ENCODE results near the gene ZNF446. TPM values are rescaled to one million over a fixed set of nuclear protein-coding genes. Genes with fewer than 3 reads are reported as not detected.

ZNF446 gene
- total and polyA plus RNA-seq, 2 donors (not counting 1 experiment from before 2014, with no cell fraction given) = 15.0 to 18.9 TPM

DNA sequence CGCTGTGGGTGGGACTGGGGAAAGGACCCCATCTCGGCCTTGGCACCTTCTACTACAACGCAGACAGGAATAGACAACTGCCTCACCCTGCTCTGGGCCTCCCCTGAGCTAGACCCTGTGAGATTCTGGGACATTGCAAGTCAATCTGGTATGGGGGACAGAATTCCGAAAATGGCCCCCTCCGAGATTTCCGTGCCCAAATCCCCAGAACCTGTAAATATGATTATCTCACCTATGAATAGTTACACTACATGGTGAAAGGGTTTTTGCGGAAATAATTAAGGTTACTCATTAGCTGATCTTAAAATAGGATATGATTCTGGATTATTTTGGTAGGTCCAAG, 44.1 kb downstream of the ZNF446 start:
- Mint-ChIP-seq H3K9me3 (ENCODE audit: insufficient read depth) (no peaks in the 10 kb centered on the region), H3K27me3 (no peaks in the 10 kb centered on the region), H3K27ac (peak overlapping the region; percentile 99), H3K4me3 (peak overlapping the region; percentile 98), H3K4me1 (peaks cover 38% of the 10 kb centered on the region)
- DNase-seq (no peak), ATAC-seq (ENCODE audit: low read depth) (no peak)
- 0% methylated on average over 2 of the region's 7 CpGs for WGBS (ENCODE audit: insufficient coverage)
- Histone ChIP-seq H3K79me2 (ENCODE audit: control insufficient read depth, insufficient read depth, low read length) (peaks cover 37% of the 10 kb centered on the region), H3K4me2 (replicated peaks; ENCODE audit: low read depth, low read length, poor library complexity, severe bottlenecking) (peak overlapping the region; percentile 93), H3K9me3 (ENCODE audit: control extremely low read depth in 1 of 3, control insufficient read depth in 2 of 3, insufficient read depth in 1 of 3, low read length in 2 of 3) (no peaks in the 10 kb centered on the region), H3K4me1 (ENCODE audit: control insufficient read depth in 2 of 2, insufficient read depth in 2 of 2, low read length in 2 of 2) (peaks cover 16 to 26% of the 10 kb centered on the region in 2 donors), H2AFZ (ENCODE audit: insufficient read depth, low read depth, low read length, poor library complexity, severe bottlenecking) (peak overlapping the region; percentile 79), H3K36me3 (replicated peaks in 1 of 2; ENCODE audit: control extremely low read depth in 1 of 2, control insufficient read depth in 1 of 2, extremely low read depth in 1 of 2, insufficient read depth in 2 of 2, low read length in 1 of 2) (peaks cover 0 to 12% of the 10 kb centered on the region in 2 experiments), H3K27ac (ENCODE audit: low read length in 2 of 2) (peak overlapping the region; percentile 76 to 96), H4K20me1 (ENCODE audit: control insufficient read depth, insufficient read depth, low read length, poor library complexity, severe bottlenecking) (peaks cover 35% of the 10 kb centered on the region), H3K9ac (ENCODE audit: low read length) (peak overlapping the region; percentile 81), H3K4me3 (ENCODE audit: control extremely low read depth in 1 of 5, extremely low read depth in 1 of 5, insufficient read depth in 1 of 5, low read depth in 2 of 5, low read length in 4 of 5) (peak overlapping the region; percentile 64 to 78 (median 71)), H3K27me3 (replicated peaks in 1 of 4; ENCODE audit: control extremely low read depth in 1 of 4, control insufficient read depth in 3 of 4, insufficient read depth in 4 of 4, low read length in 3 of 4) (no peaks in the 10 kb centered on the region)
- intact Hi-C loops (cut with micrococcal nuclease) = loop anchor here (1.0 kb wide), 2 partner anchors 24 to 45 kb away; partner anchors contain the start of gene TRIM28
- CTCF ChIA-PET = interaction anchor here (0.6 to 4.9 kb wide), 30 partner anchors 9 to 792 kb away, joined by 3 to 72 read pairs (median 4); partner anchors contain the start of genes CHMP2A, MZF1, TRIM28 and ZNF497
- POLR2A ChIA-PET = interaction anchor here (0.7 to 3.3 kb wide), 19 partner anchors 24 to 517 kb away, joined by 3 to 30 read pairs (median 5); partner anchors contain the start of genes CHMP2A, MZF1, TRIM28 and UBE2M
- TF ChIP-seq, protein P1, sequence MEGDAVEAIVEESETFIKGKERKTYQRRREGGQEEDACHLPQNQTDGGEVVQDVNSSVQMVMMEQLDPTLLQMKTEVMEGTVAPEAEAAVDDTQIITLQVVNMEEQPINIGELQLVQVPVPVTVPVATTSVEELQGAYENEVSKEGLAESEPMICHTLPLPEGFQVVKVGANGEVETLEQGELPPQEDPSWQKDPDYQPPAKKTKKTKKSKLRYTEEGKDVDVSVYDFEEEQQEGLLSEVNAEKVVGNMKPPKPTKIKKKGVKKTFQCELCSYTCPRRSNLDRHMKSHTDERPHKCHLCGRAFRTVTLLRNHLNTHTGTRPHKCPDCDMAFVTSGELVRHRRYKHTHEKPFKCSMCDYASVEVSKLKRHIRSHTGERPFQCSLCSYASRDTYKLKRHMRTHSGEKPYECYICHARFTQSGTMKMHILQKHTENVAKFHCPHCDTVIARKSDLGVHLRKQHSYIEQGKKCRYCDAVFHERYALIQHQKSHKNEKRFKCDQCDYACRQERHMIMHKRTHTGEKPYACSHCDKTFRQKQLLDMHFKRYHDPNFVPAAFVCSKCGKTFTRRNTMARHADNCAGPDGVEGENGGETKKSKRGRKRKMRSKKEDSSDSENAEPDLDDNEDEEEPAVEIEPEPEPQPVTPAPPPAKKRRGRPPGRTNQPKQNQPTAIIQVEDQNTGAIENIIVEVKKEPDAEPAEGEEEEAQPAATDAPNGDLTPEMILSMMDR (IDR thresholded peaks at IDR 0.05) = no peak
- no peak for TF ChIP-seq EZH2 (IDR thresholded peaks at IDR 0.05; ENCODE audit: borderline replicate concordance, insufficient read depth, low read depth, low read length, poor library complexity, severe bottlenecking)

DNA sequence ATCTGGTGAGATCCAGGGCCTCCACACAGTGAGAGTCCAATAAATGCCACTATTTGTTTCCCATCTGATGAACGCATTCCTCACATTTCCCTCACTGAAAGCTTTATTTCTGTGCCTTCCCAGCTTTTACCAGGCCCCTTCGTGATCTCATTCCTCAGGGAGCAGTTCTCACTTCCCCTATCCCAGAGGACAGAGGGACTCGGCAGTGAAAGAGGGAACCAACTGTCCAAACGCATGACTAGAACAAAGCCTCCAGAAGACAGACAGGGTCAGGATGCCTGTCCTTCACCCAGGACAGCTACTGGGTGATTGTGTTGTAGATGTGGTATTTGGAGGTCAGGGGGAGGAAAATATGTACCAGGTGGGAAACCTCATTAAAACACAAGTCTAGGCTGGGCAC, 45.5 kb downstream of the ZNF446 start:
- peak overlapping the region; percentile 67 for H3K27ac Mint-ChIP-seq
- intact Hi-C loops (cut with micrococcal nuclease) = no loop called here
- ChIA-PET POLR2A (interaction anchor here (0.7 to 3.3 kb wide), 3 partner anchors 22 to 54 kb away, joined by 3 to 30 read pairs (median 3); partner anchors contain the start of gene TRIM28), CTCF (interaction anchor here (3.4 to 4.9 kb wide), 2 partner anchors 23 to 58 kb away, joined by 24 to 72 read pairs; partner anchors contain the start of gene TRIM28)
- H3K4me2 ChIP-seq (replicated peaks; ENCODE audit: low read depth, low read length, poor library complexity, severe bottlenecking) = no peak overlapping the region
- WGBS (ENCODE audit: insufficient coverage) = 88% methylated on average over 2 of the region's 4 CpGs
- peaks cover 23% of the 10 kb centered on the region for H3K79me2 ChIP-seq (ENCODE audit: control insufficient read depth, insufficient read depth, low read length)
- no peaks in the 10 kb centered on the region for H3K9me3 Mint-ChIP-seq (ENCODE audit: insufficient read depth)
- peaks cover 16 to 26% of the 10 kb centered on the region in 2 donors for H3K4me1 ChIP-seq (ENCODE audit: control insufficient read depth in 2 of 2, insufficient read depth in 2 of 2, low read length in 2 of 2)
- no peaks in the 10 kb centered on the region for H3K9me3 ChIP-seq (ENCODE audit: control extremely low read depth in 1 of 3, control insufficient read depth in 2 of 3, insufficient read depth in 1 of 3, low read length in 2 of 3)
- peaks cover 0 to 5% of the 10 kb centered on the region in 2 experiments for H3K36me3 ChIP-seq (replicated peaks in 1 of 2; ENCODE audit: control extremely low read depth in 1 of 2, control insufficient read depth in 1 of 2, extremely low read depth in 1 of 2, insufficient read depth in 2 of 2, low read length in 1 of 2)
- H2AFZ ChIP-seq (ENCODE audit: insufficient read depth, low read depth, low read length, poor library complexity, severe bottlenecking) = no peak overlapping the region
- ATAC-seq (ENCODE audit: low read depth) (no peak), DNase-seq (no peak)
- H3K27me3 ChIP-seq (replicated peaks in 1 of 4; ENCODE audit: control extremely low read depth in 1 of 4, control insufficient read depth in 3 of 4, insufficient read depth in 4 of 4, low read length in 3 of 4) = no peaks in the 10 kb centered on the region
- peak overlapping the region; percentile 66 for H3K4me3 Mint-ChIP-seq
- H4K20me1 ChIP-seq (ENCODE audit: control insufficient read depth, insufficient read depth, low read length, poor library complexity, severe bottlenecking) = peaks cover 22% of the 10 kb centered on the region
- no peak overlapping the region for H3K4me3 ChIP-seq (ENCODE audit: control extremely low read depth in 1 of 5, extremely low read depth in 1 of 5, insufficient read depth in 1 of 5, low read depth in 2 of 5, low read length in 4 of 5)
- TF ChIP-seq, protein P1 (IDR thresholded peaks at IDR 0.05) = no peak
- no peak for TF ChIP-seq EZH2 (IDR thresholded peaks at IDR 0.05; ENCODE audit: borderline replicate concordance, insufficient read depth, low read depth, low read length, poor library complexity, severe bottlenecking)
- H3K27me3 Mint-ChIP-seq = no peaks in the 10 kb centered on the region
- peaks cover 31% of the 10 kb centered on the region for H3K4me1 Mint-ChIP-seq
- H3K9ac ChIP-seq (ENCODE audit: low read length) = no peak overlapping the region
- no peak overlapping the region for H3K27ac ChIP-seq (ENCODE audit: low read length in 2 of 2)
